K562 (cell line): ENCODE data around the gene ZNF649. TPM values are rescaled to one million over a fixed set of nuclear protein-coding genes. Genes with fewer than 3 reads are reported as not detected.

Experiments
- ADNP ChIP-seq: fragments of 200-800 bp; sonication (Bioruptor generic); IDR thresholded peaks from 2 replicates; pipeline ENCODE4 v1.6.1; 2016; ENCODE audit warnings: missing genetic modification characterization, missing compliant biosample characterization
- C11orf30 ChIP-seq: fragments of 450-650 bp; IDR thresholded peaks from 2 replicates; pipeline ENCODE4 v1.6.1; 2016; ENCODE audit warnings: low read depth, mild to moderate bottlenecking
- CBX8 ChIP-seq: fragments of 200-600 bp; sonication (generic); IDR thresholded peaks from 2 replicates; pipeline ENCODE4 v1.6.1; 2012; ENCODE audit warnings: borderline replicate concordance, mixed run types, low read depth, mild to moderate bottlenecking, moderate library complexity, mixed read lengths, low read length, control low read depth, inconsistent platforms; ENCODE audit not compliant: poor library complexity, severe bottlenecking; ENCODE audit errors: extremely low read depth
- CTCFL ChIP-seq: IDR thresholded peaks from 2 replicates; pipeline ENCODE4 v1.6.1; 2011; ENCODE audit warnings: borderline replicate concordance, low read depth, mild to moderate bottlenecking, moderate library complexity, low read length; ENCODE audit not compliant: insufficient read depth, poor library complexity, severe bottlenecking
- DLX4 ChIP-seq: fragments of 250-450 bp; sonication (Bioruptor Pico); IDR thresholded peaks from 2 replicates; pipeline ENCODE4 v1.6.1; 2021; ENCODE audit warnings: mild to moderate bottlenecking
- FOXP1 ChIP-seq: sonication (generic); formaldehyde crosslinking; IDR thresholded peaks from 2 replicates; pipeline ENCODE4 v1.8.0; 2022; ENCODE audit warnings: mild to moderate bottlenecking, missing genetic modification reagents
- HSF4 ChIP-seq: fragments of 250-450 bp; sonication (Bioruptor Pico); IDR thresholded peaks from 2 replicates; pipeline ENCODE4 v2.1.2; 2022; ENCODE audit warnings: mild to moderate bottlenecking, moderate library complexity, borderline replicate concordance
- KLF1 ChIP-seq: fragments of 450-650 bp; IDR thresholded peaks from 2 replicates; pipeline ENCODE4 v1.6.1; 2016; ENCODE audit warnings: missing genetic modification characterization, missing compliant biosample characterization
- MAFF ChIP-seq: IDR thresholded peaks from 2 replicates; pipeline ENCODE4 v1.6.1; 2012; ENCODE audit warnings: low read length, improper control_type of control experiment
- MCM2 ChIP-seq: fragments of 450-650 bp; IDR thresholded peaks from 2 replicates; pipeline ENCODE4 v1.6.1; 2017; ENCODE audit warnings: low read depth, mild to moderate bottlenecking
- MCM5 ChIP-seq: fragments of 450-650 bp; IDR thresholded peaks from 2 replicates; pipeline ENCODE4 v1.6.1; 2016; ENCODE audit warnings: low read depth
- MEF2A ChIP-seq: IDR thresholded peaks from 2 replicates; pipeline ENCODE4 v1.6.1; 2011; ENCODE audit warnings: low read depth, mild to moderate bottlenecking, low read length, moderate library complexity; ENCODE audit not compliant: control insufficient read depth
- MEF2D ChIP-seq: conservative IDR thresholded peaks from 2 replicates; pipeline ENCODE4 v1.6.1; 2016; ENCODE audit warnings: low read depth, missing genetic modification characterization, missing compliant biosample characterization
- POLR2B ChIP-seq: fragments of 450-650 bp; IDR thresholded peaks from 2 replicates; pipeline ENCODE4 v1.6.1; 2018; ENCODE audit warnings: low read depth; ENCODE audit not compliant: partially characterized antibody
- ZC3H8 ChIP-seq: fragments of 450-650 bp; IDR thresholded peaks from 2 replicates; pipeline ENCODE4 v1.6.1; 2017
- ZHX1 ChIP-seq: fragments of 150-350 bp; conservative IDR thresholded peaks from 2 replicates; pipeline ENCODE4 v1.6.1; 2014; ENCODE audit warnings: low read length
- ZKSCAN8 ChIP-seq: fragments of 200-800 bp; sonication (Bioruptor generic); IDR thresholded peaks from 2 replicates; pipeline ENCODE4 v1.6.1; 2016; ENCODE audit warnings: missing genetic modification characterization, missing compliant biosample characterization
- ZNF184 ChIP-seq: sonication (generic); formaldehyde crosslinking; IDR thresholded peaks from 2 replicates; pipeline ENCODE4 v1.5.0; 2020; ENCODE audit warnings: missing genetic modification reagents
- ZNF277 ChIP-seq: fragments of 250-450 bp; sonication (Bioruptor Pico); IDR thresholded peaks from 2 replicates; pipeline ENCODE4 v1.8.0; 2022; ENCODE audit warnings: inconsistent platforms, mild to moderate bottlenecking, moderate library complexity, borderline replicate concordance
- ZNF57 ChIP-seq: fragments of 450-650 bp; formaldehyde crosslinking; IDR thresholded peaks from 2 replicates; pipeline ENCODE4 v1.4.0; 2020; ENCODE audit warnings: mild to moderate bottlenecking, moderate library complexity
- polyA plus RNA-seq, 8 experiments: library from polyadenylated mRNA; depleted of rRNA in 4 of 8; stranded (reverse) in 5 of 8; unstranded in 3 of 8; fragments of >200 nt; fragmentation: Nextera tagmentation in 2 of 8; fragmentation: Illumina TruSeq in 1 of 8; extraction: Ambion mirVana in 2 of 8; extraction: Trizol in 1 of 8; gene quantifications; 2 replicates each; pipeline versions ENCODE4 v1.2.1 to v1.2.3, GENCODE V29; 2011 to 2014; ENCODE audit warnings: inconsistent platforms in 1 of 8, missing spikeins in 1 of 8
- total RNA-seq, 7 experiments: library from RNA; depleted of rRNA in 6 of 7; stranded (reverse); fragments of >200 nt in 6 of 7; fragmentation: Illumina TruSeq in 2 of 7; extraction: Trizol in 2 of 7; gene quantifications; 2 replicates each; pipeline versions ENCODE4 v1.2.1 to v1.2.3, GENCODE V29; 2011 to 2021; ENCODE audit warnings: low replicate concordance in 1 of 7

Gene ZNF649
- total and polyA plus RNA-seq, 9 of the 15 experiments (the other 6 are each of a cell fraction or from before 2014, with no cell fraction given) = 1.4 to 14.9 (median 8.3) TPM

GRCh38 chr19:51904331-51905165 lies at the start of gene ZNF649 (continued):
- TF ChIP-seq FOXP1 (CRISPR knock-in tag) = 0 out of 2 replicates have a peak, but pooled peaks have one; percentile 32
- TF ChIP-seq MEF2A = 0 out of 2 replicates have a peak, but pooled peaks have one; percentile 35
- TF ChIP-seq ZNF184 = no peak
- TF ChIP-seq POLR2B = peak; percentile 89
- no peak for TF ChIP-seq MCM2
- TF ChIP-seq ZC3H8 = no peak
- TF ChIP-seq MEF2D (tag) = no peak; the same call in 1 of the 2 replicates
- no peak for TF ChIP-seq ADNP
- no peak for TF ChIP-seq ZNF57 (CRISPR knock-in tag)
- TF ChIP-seq C11orf30 = no peak
- no peak for TF ChIP-seq ZHX1
- no peak for TF ChIP-seq ZNF277 (CRISPR knock-in tag)
- no peak for TF ChIP-seq HSF4 (CRISPR knock-in tag)
- peak; percentile 72; the same call in 1 of the 2 replicates for TF ChIP-seq ZKSCAN8
- TF ChIP-seq DLX4 (CRISPR knock-in tag) = no peak
- peak; percentile 55 for TF ChIP-seq CTCFL
- no peak for TF ChIP-seq MAFF
- TF ChIP-seq MCM5 = no peak
- no peak for TF ChIP-seq CBX8
- TF ChIP-seq KLF1 (tag) = no peak
